PC-9 (cell line): Measurements from ENCODE around the gene CDH12. TPM values are rescaled to one million over a fixed set of nuclear protein-coding genes. Genes with fewer than 3 reads are reported as not detected.

Experiments
- BruUV-seq: library from RNA; stranded (reverse); fragments of 400-500 nt; replicated peaks from 2 replicates; lab custom pipeline; 2021; lab: Mats Ljungman, UMichigan
- CTCF ChIA-PET: fragments of 300-600 bp; sonication (Branson Sonifier 250); formaldehyde crosslinking; loops from one replicate; lab custom pipeline; 2022; ENCODE audit warnings: antibody characterized with exemption; lab: Charles Lee
- POLR2A ChIA-PET: fragments of 300-600 bp; sonication (Branson Sonifier 250); formaldehyde crosslinking; loops from one replicate; lab custom pipeline; 2022; ENCODE audit warnings: antibody characterized with exemption; ENCODE audit not compliant: unreplicated experiment; lab: Charles Lee
- DNase-seq, 2 experiments: peaks; one replicate each; pipeline versions ENCODE4 v3.0.0 to v3.0.0-alpha.2; 2015 to 2022; ENCODE audit warnings: mixed read lengths in 1 of 2
- H2AFZ ChIP-seq: fragments of 200-600 bp; sonication (generic); 2 replicates; pipeline ENCODE4 v1.8.1; 2017; ENCODE audit warnings: antibody characterized with exemption
- H3F3A ChIP-seq: fragments of 200-600 bp; sonication (generic); 2 replicates; pipeline ENCODE4 v1.8.1; 2017; ENCODE audit warnings: antibody characterized with exemption, mild to moderate bottlenecking, low read depth; ENCODE audit not compliant: insufficient read depth
- H3K27ac ChIP-seq: fragments of 200-600 bp; sonication (generic); 2 replicates; pipeline ENCODE4 v1.6.1; 2016; ENCODE audit warnings: mixed run types
- H3K27me3 ChIP-seq: fragments of 200-600 bp; sonication (generic); 2 replicates; pipeline ENCODE4 v1.6.1; 2016; ENCODE audit warnings: low read depth, mixed run types; ENCODE audit not compliant: insufficient read depth
- H3K36me3 ChIP-seq: fragments of 200-600 bp; sonication (generic); 2 replicates; pipeline ENCODE4 v1.6.1; 2016; ENCODE audit warnings: low read depth, mixed run types
- H3K4me1 ChIP-seq: fragments of 200-600 bp; sonication (generic); replicated peaks from 2 replicates; pipeline ENCODE4 v1.6.1; 2016; ENCODE audit warnings: mixed run types; ENCODE audit not compliant: insufficient read depth
- H3K4me2 ChIP-seq: fragments of 200-600 bp; sonication (generic); 2 replicates; pipeline ENCODE4 v1.6.1; 2017; ENCODE audit warnings: mixed run types
- H3K4me3 ChIP-seq: fragments of 200-600 bp; sonication (generic); 2 replicates; pipeline ENCODE4 v1.6.1; 2016; ENCODE audit warnings: mixed run types
- H3K79me2 ChIP-seq: fragments of 200-600 bp; sonication (generic); 2 replicates; pipeline ENCODE4 v1.6.1; 2017; ENCODE audit warnings: low read depth, mixed run types
- H3K9me2 ChIP-seq: fragments of 200-600 bp; sonication (generic); 2 replicates; pipeline ENCODE4 v1.8.1; 2017; ENCODE audit warnings: mild to moderate bottlenecking; ENCODE audit not compliant: insufficient read depth
- H3K9me3 ChIP-seq: fragments of 200-600 bp; sonication (generic); 2 replicates; pipeline ENCODE4 v1.8.1; 2016; ENCODE audit warnings: low read depth; ENCODE audit not compliant: insufficient read depth
- H4K20me1 ChIP-seq: fragments of 200-600 bp; sonication (generic); 2 replicates; pipeline ENCODE4 v1.8.1; 2017; ENCODE audit not compliant: insufficient read depth
- CTCF ChIP-seq: fragments of 200-600 bp; sonication (generic); conservative IDR thresholded peaks from 2 replicates; pipeline ENCODE4 v1.6.1; 2017; ENCODE audit warnings: mixed run types, antibody characterized with exemption, mild to moderate bottlenecking, moderate library complexity
- EZH2 ChIP-seq: fragments of 200-600 bp; sonication (generic); IDR thresholded peaks from 2 replicates; pipeline ENCODE4 v1.8.0; 2017; ENCODE audit warnings: antibody characterized with exemption, low read depth
- intact Hi-C: fragments of 100-400 bp; cut with micrococcal nuclease; formaldehyde crosslinking; loops from one replicate; pipeline ENCODE4 v1.10.0; 2022; ENCODE audit not compliant: unreplicated experiment
- total RNA-seq: library from RNA; stranded (reverse); gene quantifications from 2 replicates; pipeline ENCODE4 v1.2.3, GENCODE V29; 2021

The CDH12 gene
- total RNA-seq, 1 experiment from 2014 or later: not detected

GRCh38 chr5:22643356-22643755, 209.8 kb downstream of the CDH12 start:
- Histone ChIP-seq H3K9me2 (no peaks in the 10 kb centered on the region), H3K9me3 (no peaks in the 10 kb centered on the region), H3K4me1 (no peaks in the 10 kb centered on the region), H3K79me2 (no peaks in the 10 kb centered on the region), H2AFZ (no peak overlapping the region), H3K27ac (no peak overlapping the region), H4K20me1 (no peaks in the 10 kb centered on the region), H3K36me3 (no peaks in the 10 kb centered on the region), H3K4me2 (no peak overlapping the region), H3F3A (no peaks in the 10 kb centered on the region), H3K4me3 (no peak overlapping the region), H3K27me3 (no peaks in the 10 kb centered on the region)
- TF ChIP-seq EZH2 (no peak), CTCF (no peak)
- no TSS peak for BruUV-seq
- ChIA-PET CTCF (no interaction called here), POLR2A (no interaction called here)
- intact Hi-C loops: no loop called here
- DNase-seq: no peak

- no peaks in the 10 kb centered on the region for H3K4me1 ChIP-seq
- H3K36me3 ChIP-seq: no peaks in the 10 kb centered on the region
- intact Hi-C loops: no loop called here
- no peak overlapping the region for H3K4me3 ChIP-seq
- H3F3A ChIP-seq: no peaks in the 10 kb centered on the region
- no peak overlapping the region for H2AFZ ChIP-seq
- H3K79me2 ChIP-seq: no peaks in the 10 kb centered on the region
- no peak overlapping the region for H3K27ac ChIP-seq
- H4K20me1 ChIP-seq: no peaks in the 10 kb centered on the region
- ChIA-PET CTCF (no interaction called here), POLR2A (no interaction called here)
- no peak for DNase-seq
- H3K9me2 ChIP-seq: no peaks in the 10 kb centered on the region
- BruUV-seq: no TSS peak
- H3K27me3 ChIP-seq: no peaks in the 10 kb centered on the region
- no peak for TF ChIP-seq EZH2
- no peak for TF ChIP-seq CTCF
- no peaks in the 10 kb centered on the region for H3K9me3 ChIP-seq
- H3K4me2 ChIP-seq: no peak overlapping the region
These were observed 221.5 kb downstream of the CDH12 start for GRCh38 chr5:22631683-22632082.

DNA sequence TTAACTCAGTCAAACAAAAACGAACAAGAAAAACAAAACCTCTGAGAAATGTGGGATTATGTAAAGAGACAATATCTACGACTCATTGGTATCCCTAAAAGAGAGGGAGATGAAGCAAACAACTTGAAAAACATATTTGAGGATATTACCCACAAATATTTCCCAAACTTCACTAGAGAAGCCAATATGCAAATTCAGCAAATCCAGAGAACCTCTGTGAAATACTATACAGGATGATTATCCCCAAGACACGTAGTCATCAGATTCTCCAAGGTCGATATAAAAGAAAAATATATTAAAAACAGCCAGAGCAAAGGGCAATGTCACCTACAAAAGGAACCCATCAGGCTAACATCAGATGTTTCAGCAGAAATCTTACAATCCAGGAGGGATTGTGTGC, 226.1 kb downstream of the CDH12 start:
- no peaks in the 10 kb centered on the region for H3K9me3 ChIP-seq
- no peak overlapping the region for H3K4me3 ChIP-seq
- no peak overlapping the region for H3K4me2 ChIP-seq
- ChIA-PET CTCF (no interaction called here), POLR2A (no interaction called here)
- no peak overlapping the region for H2AFZ ChIP-seq
- no peak for DNase-seq
- H4K20me1 ChIP-seq: no peaks in the 10 kb centered on the region
- H3F3A ChIP-seq: no peaks in the 10 kb centered on the region
- H3K36me3 ChIP-seq: no peaks in the 10 kb centered on the region
- no peak overlapping the region for H3K27ac ChIP-seq
- no peaks in the 10 kb centered on the region for H3K4me1 ChIP-seq
- no peaks in the 10 kb centered on the region for H3K9me2 ChIP-seq
- TF ChIP-seq CTCF: no peak
- TF ChIP-seq EZH2: no peak
- intact Hi-C loops: no loop called here
- no peaks in the 10 kb centered on the region for H3K27me3 ChIP-seq
- no TSS peak for BruUV-seq
- no peaks in the 10 kb centered on the region for H3K79me2 ChIP-seq
